ENCODE measurements around the gene TMEM11. TPM values are rescaled to one million over a fixed set of nuclear protein-coding genes. Genes with fewer than 3 reads are reported as not detected.

The TMEM11 gene
- total and polyA plus RNA-seq, 2 of the 8 experiments (the other 6 are each of a cell fraction or from before 2014, with no cell fraction given): 33.3 to 90.4 TPM

- TF ChIP-seq CHD7 (IDR thresholded peaks at IDR 0.05; ENCODE audit: insufficient replicate concordance, low read length): no peak
- no peak for TF ChIP-seq SIN3A (conservative IDR thresholded peaks at IDR 0.05 in 1 of 2, IDR thresholded peaks at IDR 0.05 in 1 of 2; ENCODE audit: low read depth in 1 of 2, low read length in 2 of 2)
Observed at GRCh38 chr17:21176773-21177395, 37.1 kb downstream of the TMEM11 start (continued).

Data from H1 (cell line).